Measurements from ENCODE around the gene C1orf21.
A peak's percentile ranks its signal among the peaks of the same experiment; 100 is the strongest.

C1orf21 gene

GRCh38 chr1:184541537-184542152, 154.8 kb downstream of the C1orf21 start:
- peaks cover 0 to 5% of the 10 kb centered on the region in 2 donors for H3K4me1 ChIP-seq (ENCODE audit: control insufficient read depth in 1 of 2, insufficient read depth in 2 of 2, low read length in 2 of 2)
- H3K27me3 ChIP-seq (ENCODE audit: low read depth, low read length): no peaks in the 10 kb centered on the region
- peak overlapping the region; percentile 27 for H3K27ac ChIP-seq (ENCODE audit: low read length)
- peaks cover 0 to 4% of the 10 kb centered on the region in 2 donors for H3K9me3 ChIP-seq (ENCODE audit: control insufficient read depth in 1 of 2, low read length in 2 of 2)
- no peak overlapping the region for H3K4me3 ChIP-seq (ENCODE audit: low read depth in 1 of 2, low read length in 2 of 2)
- H3K36me3 ChIP-seq (ENCODE audit: control insufficient read depth in 1 of 2, insufficient read depth in 2 of 2, low read length in 2 of 2): no peaks in the 10 kb centered on the region

- no peaks in the 10 kb centered on the region for H3K27me3 ChIP-seq (ENCODE audit: low read depth, low read length)
- no peak overlapping the region for H3K27ac ChIP-seq (ENCODE audit: low read length)
- peaks cover 0 to 4% of the 10 kb centered on the region in 2 donors for H3K9me3 ChIP-seq (ENCODE audit: control insufficient read depth in 1 of 2, low read length in 2 of 2)
- peaks cover 0 to 9% of the 10 kb centered on the region in 2 donors for H3K4me1 ChIP-seq (ENCODE audit: control insufficient read depth in 1 of 2, insufficient read depth in 2 of 2, low read length in 2 of 2)
- no peak overlapping the region for H3K4me3 ChIP-seq (ENCODE audit: low read depth in 1 of 2, low read length in 2 of 2)
- no peaks in the 10 kb centered on the region for H3K36me3 ChIP-seq (ENCODE audit: control insufficient read depth in 1 of 2, insufficient read depth in 2 of 2, low read length in 2 of 2)
Measured at GRCh38 chr1:184542291-184542690, 155.5 kb downstream of the C1orf21 start.

- no peak overlapping the region for H3K27ac ChIP-seq (ENCODE audit: low read length)
- H3K9me3 ChIP-seq (ENCODE audit: control insufficient read depth in 1 of 2, low read length in 2 of 2): no peaks in the 10 kb centered on the region
- no peaks in the 10 kb centered on the region for H3K36me3 ChIP-seq (ENCODE audit: control insufficient read depth in 1 of 2, insufficient read depth in 2 of 2, low read length in 2 of 2)
- peaks cover 0 to 9% of the 10 kb centered on the region in 2 donors for H3K4me1 ChIP-seq (ENCODE audit: control insufficient read depth in 1 of 2, insufficient read depth in 2 of 2, low read length in 2 of 2)
- H3K27me3 ChIP-seq (ENCODE audit: low read depth, low read length): no peaks in the 10 kb centered on the region
- H3K4me3 ChIP-seq (ENCODE audit: low read depth in 1 of 2, low read length in 2 of 2): no peak overlapping the region
Measured at GRCh38 chr1:184545601-184546000, 158.8 kb downstream of the C1orf21 start.

DNA sequence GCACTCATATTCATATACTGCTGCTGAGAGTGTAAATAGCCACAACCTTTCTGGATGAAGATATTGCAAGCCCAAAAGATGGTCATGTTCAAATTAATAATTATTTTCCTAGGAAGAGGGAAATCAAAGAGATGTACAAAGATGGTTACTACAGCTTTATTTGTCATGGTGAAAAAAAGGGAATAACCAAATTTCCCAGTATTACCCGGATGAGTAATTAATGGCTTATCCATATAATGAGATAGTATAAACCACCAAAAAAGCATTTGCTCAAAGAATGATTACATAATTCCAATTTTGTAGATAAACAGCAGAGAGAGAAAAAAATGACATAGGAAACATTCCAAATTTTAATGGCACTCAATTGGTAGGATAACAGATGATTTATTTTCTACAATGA, 165.6 kb downstream of the C1orf21 start:
- H3K27ac ChIP-seq (ENCODE audit: low read length): no peak overlapping the region
- H3K27me3 ChIP-seq (ENCODE audit: low read depth, low read length): no peaks in the 10 kb centered on the region
- no peaks in the 10 kb centered on the region for H3K36me3 ChIP-seq (ENCODE audit: control insufficient read depth in 1 of 2, insufficient read depth in 2 of 2, low read length in 2 of 2)
- H3K4me3 ChIP-seq (ENCODE audit: low read depth in 1 of 2, low read length in 2 of 2): no peak overlapping the region
- no peaks in the 10 kb centered on the region for H3K9me3 ChIP-seq (ENCODE audit: control insufficient read depth in 1 of 2, low read length in 2 of 2)
- no peaks in the 10 kb centered on the region for H3K4me1 ChIP-seq (ENCODE audit: control insufficient read depth in 1 of 2, insufficient read depth in 2 of 2, low read length in 2 of 2)

DNA sequence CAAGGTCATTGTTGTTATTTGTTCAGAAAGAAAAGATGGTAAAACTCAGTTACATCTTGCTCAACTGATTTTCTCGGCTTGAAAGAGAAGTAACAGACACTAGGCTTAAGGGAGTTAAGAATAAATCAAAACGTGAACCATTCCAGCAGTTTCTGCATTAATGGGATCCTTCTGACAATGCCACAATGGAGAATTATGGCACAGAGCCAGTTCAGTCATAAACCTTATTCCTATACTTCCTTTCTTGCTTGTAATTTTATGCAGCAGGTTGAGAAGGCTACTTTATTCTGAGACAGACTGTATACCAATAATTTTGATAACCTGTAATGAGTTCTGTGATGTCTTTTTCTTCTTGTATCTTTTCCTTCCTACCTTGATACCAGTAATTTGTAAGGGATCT, 167.0 kb downstream of the C1orf21 start:
- Histone ChIP-seq H3K27ac (ENCODE audit: low read length) (no peak overlapping the region), H3K27me3 (ENCODE audit: low read depth, low read length) (no peaks in the 10 kb centered on the region), H3K9me3 (ENCODE audit: control insufficient read depth in 1 of 2, low read length in 2 of 2) (no peaks in the 10 kb centered on the region), H3K4me3 (ENCODE audit: low read depth in 1 of 2, low read length in 2 of 2) (no peak overlapping the region), H3K4me1 (ENCODE audit: control insufficient read depth in 1 of 2, insufficient read depth in 2 of 2, low read length in 2 of 2) (peaks cover 0 to 9% of the 10 kb centered on the region in 2 donors), H3K36me3 (ENCODE audit: control insufficient read depth in 1 of 2, insufficient read depth in 2 of 2, low read length in 2 of 2) (no peaks in the 10 kb centered on the region)

- Histone ChIP-seq H3K4me1 (ENCODE audit: control insufficient read depth in 1 of 2, insufficient read depth in 2 of 2, low read length in 2 of 2) (peaks cover 0 to 10% of the 10 kb centered on the region in 2 donors), H3K4me3 (ENCODE audit: low read depth in 1 of 2, low read length in 2 of 2) (no peak overlapping the region), H3K9me3 (ENCODE audit: control insufficient read depth in 1 of 2, low read length in 2 of 2) (no peaks in the 10 kb centered on the region), H3K27ac (ENCODE audit: low read length) (no peak overlapping the region), H3K36me3 (ENCODE audit: control insufficient read depth in 1 of 2, insufficient read depth in 2 of 2, low read length in 2 of 2) (no peaks in the 10 kb centered on the region), H3K27me3 (ENCODE audit: low read depth, low read length) (no peaks in the 10 kb centered on the region)
Measured at GRCh38 chr1:184555665-184556641, 169.1 kb downstream of the C1orf21 start.

GRCh38 chr1:184556665-184557064, 169.8 kb downstream of the C1orf21 start:
- H3K36me3 ChIP-seq (ENCODE audit: control insufficient read depth in 1 of 2, insufficient read depth in 2 of 2, low read length in 2 of 2): no peaks in the 10 kb centered on the region
- peaks cover 0 to 17% of the 10 kb centered on the region in 2 donors for H3K4me1 ChIP-seq (ENCODE audit: control insufficient read depth in 1 of 2, insufficient read depth in 2 of 2, low read length in 2 of 2)
- no peaks in the 10 kb centered on the region for H3K27me3 ChIP-seq (ENCODE audit: low read depth, low read length)
- no peak overlapping the region for H3K27ac ChIP-seq (ENCODE audit: low read length)
- no peaks in the 10 kb centered on the region for H3K9me3 ChIP-seq (ENCODE audit: control insufficient read depth in 1 of 2, low read length in 2 of 2)
- no peak overlapping the region for H3K4me3 ChIP-seq (ENCODE audit: low read depth in 1 of 2, low read length in 2 of 2)

GRCh38 chr1:184557423-184558347, 170.9 kb downstream of the C1orf21 start:
- no peaks in the 10 kb centered on the region for H3K9me3 ChIP-seq (ENCODE audit: control insufficient read depth in 1 of 2, low read length in 2 of 2)
- H3K27me3 ChIP-seq (ENCODE audit: low read depth, low read length): no peaks in the 10 kb centered on the region
- H3K36me3 ChIP-seq (ENCODE audit: control insufficient read depth in 1 of 2, insufficient read depth in 2 of 2, low read length in 2 of 2): no peaks in the 10 kb centered on the region
- H3K27ac ChIP-seq (ENCODE audit: low read length): no peak overlapping the region
- H3K4me3 ChIP-seq (ENCODE audit: low read depth in 1 of 2, low read length in 2 of 2): no peak overlapping the region
- peaks cover 7 to 26% of the 10 kb centered on the region in 2 donors for H3K4me1 ChIP-seq (ENCODE audit: control insufficient read depth in 1 of 2, insufficient read depth in 2 of 2, low read length in 2 of 2)

GRCh38 chr1:184558691-184559090, 171.9 kb downstream of the C1orf21 start:
- no peak overlapping the region for H3K4me3 ChIP-seq (ENCODE audit: low read depth in 1 of 2, low read length in 2 of 2)
- H3K27ac ChIP-seq (ENCODE audit: low read length): no peak overlapping the region
- H3K27me3 ChIP-seq (ENCODE audit: low read depth, low read length): no peaks in the 10 kb centered on the region
- no peaks in the 10 kb centered on the region for H3K9me3 ChIP-seq (ENCODE audit: control insufficient read depth in 1 of 2, low read length in 2 of 2)
- H3K36me3 ChIP-seq (ENCODE audit: control insufficient read depth in 1 of 2, insufficient read depth in 2 of 2, low read length in 2 of 2): no peaks in the 10 kb centered on the region
- peaks cover 9 to 30% of the 10 kb centered on the region in 2 donors for H3K4me1 ChIP-seq (ENCODE audit: control insufficient read depth in 1 of 2, insufficient read depth in 2 of 2, low read length in 2 of 2)

- H3K4me1 ChIP-seq (ENCODE audit: control insufficient read depth in 1 of 2, insufficient read depth in 2 of 2, low read length in 2 of 2): peaks cover 9 to 30% of the 10 kb centered on the region in 2 donors
- H3K36me3 ChIP-seq (ENCODE audit: control insufficient read depth in 1 of 2, insufficient read depth in 2 of 2, low read length in 2 of 2): no peaks in the 10 kb centered on the region
Measured at GRCh38 chr1:184559117-184559713, 172.4 kb downstream of the C1orf21 start.

More at GRCh38 chr1:184559117-184559713, 172.4 kb downstream of the C1orf21 start:
- H3K27ac ChIP-seq (ENCODE audit: low read length): no peak overlapping the region
- H3K27me3 ChIP-seq (ENCODE audit: low read depth, low read length): no peaks in the 10 kb centered on the region
- H3K4me3 ChIP-seq (ENCODE audit: low read depth in 1 of 2, low read length in 2 of 2): no peak overlapping the region
- H3K9me3 ChIP-seq (ENCODE audit: control insufficient read depth in 1 of 2, low read length in 2 of 2): no peaks in the 10 kb centered on the region
